ENCODE measurements around the gene NEDD4.
"Not testable (repeated sequence)": the region's sequence is repeated elsewhere in the genome, so short reads cannot be mapped to it uniquely, and the experiment has no call there.

NEDD4 gene

DNA sequence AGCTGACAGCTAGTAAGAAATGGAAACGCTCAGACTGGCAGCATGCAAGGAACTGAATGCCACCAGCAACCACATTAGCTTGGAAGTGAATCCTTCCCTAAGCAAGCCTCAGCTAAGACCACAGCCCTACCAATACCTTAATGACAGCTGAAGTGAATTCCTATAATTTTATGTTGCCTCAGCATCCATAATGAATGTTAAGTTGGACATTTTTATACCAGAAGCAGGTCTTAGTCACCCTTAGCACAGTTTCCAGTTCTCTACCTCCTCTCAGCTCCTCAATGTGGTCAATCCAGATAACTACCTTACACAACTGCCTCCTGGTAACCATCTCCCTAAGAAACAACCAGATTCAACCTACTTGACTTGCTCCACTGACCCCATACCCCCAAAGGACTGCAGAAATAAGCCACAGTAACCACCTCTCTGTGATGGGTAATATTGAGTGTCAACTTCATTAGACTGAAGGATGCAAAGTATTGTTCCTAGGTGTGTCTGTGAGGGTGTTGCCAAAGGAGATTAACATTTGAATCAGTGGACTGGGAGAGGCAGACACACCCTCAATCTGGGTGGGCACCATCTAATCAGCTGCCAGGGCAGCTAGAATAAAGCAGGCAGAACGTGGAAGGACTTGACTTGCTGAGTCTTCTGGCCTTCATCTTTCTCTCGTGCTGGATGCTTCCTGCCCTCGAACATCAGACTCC is 33.5 kb downstream of the NEDD4 start:
- no peak for DNase-seq (ENCODE audit: low read depth in 2 of 2)

DNA sequence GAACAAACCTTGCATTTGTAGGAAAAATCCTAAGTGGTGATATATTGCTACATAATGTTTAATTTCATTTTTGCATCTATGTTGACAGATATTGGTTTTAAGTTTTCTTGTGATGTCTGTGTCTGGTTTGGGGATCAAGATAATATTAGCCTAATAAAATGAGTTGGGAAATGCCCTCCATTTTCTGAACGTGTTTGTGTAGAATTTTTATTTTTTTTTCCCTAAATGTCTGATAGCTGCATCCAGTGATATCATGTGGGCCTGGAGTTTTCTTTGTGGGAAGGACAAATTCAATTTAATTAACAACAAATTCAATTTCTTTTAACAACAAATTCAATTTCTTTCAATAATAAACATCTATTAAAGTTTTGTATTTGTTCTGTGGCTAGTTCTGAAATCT is 35.1 kb downstream of the NEDD4 start:
- no peak for DNase-seq (ENCODE audit: low read depth in 2 of 2)

GRCh38 chr15:55954862-55955605 is 38.4 kb downstream of the NEDD4 start:
- no peak for DNase-seq (ENCODE audit: low read depth in 2 of 2)

DNA sequence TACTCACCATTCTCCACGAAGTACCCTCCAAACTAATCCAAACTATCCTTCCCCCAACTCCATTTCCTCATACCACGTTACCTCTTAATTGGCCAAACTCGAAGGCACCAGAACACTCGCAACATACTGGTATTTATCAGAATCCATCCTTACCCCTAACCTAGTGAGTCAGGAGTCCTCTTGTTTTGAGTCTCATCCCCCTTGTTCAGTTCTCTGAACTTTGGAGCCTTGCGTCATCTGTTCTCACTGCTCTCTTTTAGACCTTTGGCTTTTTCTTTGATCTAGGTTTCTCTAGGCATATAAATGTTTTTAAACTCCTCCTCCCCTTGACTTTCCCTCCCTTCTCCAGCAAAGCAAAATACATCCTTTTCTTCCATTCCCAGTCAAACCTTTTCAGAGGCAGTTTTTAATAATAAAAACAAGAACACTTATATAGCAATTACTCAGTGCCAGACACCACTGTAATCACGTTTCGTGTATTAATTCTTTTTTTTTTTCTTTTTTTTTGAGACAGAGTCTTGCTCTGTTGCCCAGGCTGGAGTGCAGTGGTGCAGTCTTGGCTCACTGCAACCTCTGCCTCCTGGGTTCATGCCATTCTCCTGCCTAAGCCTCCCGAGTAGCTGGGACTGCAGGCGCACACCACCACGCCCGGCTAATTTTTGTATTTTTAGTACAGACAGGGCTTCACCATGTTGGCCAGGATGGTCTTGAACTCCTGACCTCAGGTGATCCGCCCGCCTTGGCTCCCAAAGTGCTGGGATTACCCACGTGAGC is 40.7 kb downstream of the NEDD4 start:
- not testable (repeated sequence) for DNase-seq (ENCODE audit: low read depth in 2 of 2)

DNA sequence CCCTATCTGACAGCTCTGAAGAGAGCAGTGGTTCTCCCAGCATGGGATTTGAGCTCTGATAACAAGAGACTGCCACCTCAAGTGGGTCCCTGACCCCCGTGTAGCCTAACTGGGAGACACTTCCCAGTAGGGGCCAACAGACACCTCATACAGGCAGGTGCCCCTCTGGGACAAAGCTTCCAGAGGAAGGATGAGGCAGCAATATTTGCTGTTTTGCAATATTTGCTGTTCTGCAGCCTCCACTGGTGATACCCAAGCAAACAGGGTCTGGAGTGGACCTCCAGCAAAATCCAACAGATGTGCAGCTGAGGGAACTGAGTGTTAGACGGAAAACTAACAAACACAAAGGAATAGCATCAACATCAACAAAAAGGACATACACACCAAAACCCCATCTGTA is 48.8 kb downstream of the NEDD4 start:
- not testable (repeated sequence) for DNase-seq (ENCODE audit: low read depth in 2 of 2)

DNA sequence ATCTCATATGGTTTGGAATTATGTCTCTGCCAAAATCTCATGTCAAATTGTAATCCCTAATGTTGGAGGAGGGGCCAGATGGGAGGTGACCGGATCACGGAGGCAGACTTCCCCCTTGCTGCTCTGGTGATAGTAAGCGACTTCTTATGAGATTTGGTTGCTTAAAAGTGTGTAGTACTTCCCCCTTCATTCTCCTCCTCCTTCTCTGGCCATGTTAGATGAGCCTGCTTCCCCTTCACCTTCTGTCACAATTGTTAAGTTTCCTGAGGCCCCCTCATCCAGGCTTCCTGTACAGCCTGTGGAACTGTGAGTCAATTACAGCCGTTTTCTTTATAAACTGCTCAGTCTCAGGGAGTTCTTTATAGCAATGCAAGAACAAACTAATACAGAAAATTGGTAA is 51.1 kb downstream of the NEDD4 start:
- DNase-seq (ENCODE audit: low read depth in 2 of 2): no peak

GRCh38 chr15:55937040-55937439 is 56.4 kb downstream of the NEDD4 start:
- no peak for DNase-seq (ENCODE audit: low read depth in 2 of 2)

DNA sequence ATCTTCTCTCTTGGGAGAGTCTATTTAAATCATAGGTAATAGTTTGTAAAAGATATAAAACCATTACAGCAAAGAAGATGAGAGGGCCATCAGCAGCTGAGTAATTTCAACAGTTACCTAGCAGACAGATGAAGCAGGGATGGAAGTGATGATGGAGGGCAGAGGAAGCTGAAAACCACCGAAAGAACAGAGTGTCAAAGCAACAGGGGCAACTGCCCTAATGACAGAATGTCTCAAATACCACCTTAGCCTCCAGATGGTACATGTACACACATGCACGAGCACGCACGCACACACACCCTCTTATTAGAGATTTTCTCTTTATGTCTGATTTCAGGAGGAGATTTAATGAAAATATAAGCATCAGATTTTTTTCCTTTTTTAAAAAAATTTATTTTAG is 64.5 kb downstream of the NEDD4 start:
- DNase-seq (ENCODE audit: low read depth in 2 of 2): no peak

DNA sequence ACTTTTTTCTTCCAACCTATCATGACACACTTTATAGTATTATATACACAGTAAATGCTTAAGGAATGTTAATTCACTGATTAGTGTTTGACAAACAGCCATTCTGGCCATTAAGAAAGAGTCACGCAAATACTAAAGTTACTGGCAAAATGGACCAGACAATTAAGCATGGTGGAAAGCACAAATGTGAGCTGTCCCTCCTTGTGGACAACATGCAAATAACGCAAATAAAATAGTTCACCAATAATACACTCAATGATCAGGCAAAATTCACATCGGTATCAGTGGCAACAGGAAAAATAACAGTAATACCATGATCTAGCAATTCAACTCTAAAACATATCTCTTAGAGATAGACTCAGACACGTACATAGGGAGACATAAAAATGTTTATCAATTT is 71.7 kb downstream of the NEDD4 start:
- no peak for DNase-seq (ENCODE audit: low read depth in 2 of 2)

DNA sequence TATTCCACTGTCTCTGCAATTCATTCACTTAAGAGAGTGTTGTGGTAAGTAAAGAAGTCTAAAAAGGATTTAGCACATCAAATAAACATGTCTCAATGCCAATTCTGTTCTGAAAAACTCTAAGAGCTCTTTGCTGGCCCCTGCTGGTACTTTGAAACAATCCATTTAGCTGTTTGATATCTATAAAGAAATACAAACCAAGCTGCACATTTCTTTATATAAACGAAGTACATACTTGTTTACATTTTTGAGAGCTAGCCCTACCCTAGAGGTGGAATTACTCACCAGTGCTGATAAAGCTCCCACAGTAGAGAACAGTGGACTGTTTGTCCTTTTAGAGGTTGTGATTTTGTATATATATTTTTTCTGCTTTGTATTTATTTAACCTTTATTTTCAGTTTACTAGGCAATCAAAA is 75.5 kb downstream of the NEDD4 start:
- no peak for DNase-seq (ENCODE audit: low read depth in 2 of 2)

- DNase-seq (ENCODE audit: low read depth in 2 of 2): no peak
Observed at GRCh38 chr15:55916666-55917409, 76.6 kb downstream of the NEDD4 start.

GRCh38 chr15:55915876-55916567 is 77.4 kb downstream of the NEDD4 start:
- DNase-seq (ENCODE audit: low read depth in 2 of 2): no peak

- no peak for DNase-seq (ENCODE audit: low read depth in 2 of 2)
Observed at GRCh38 chr15:55915221-55915620, 78.2 kb downstream of the NEDD4 start.

DNA sequence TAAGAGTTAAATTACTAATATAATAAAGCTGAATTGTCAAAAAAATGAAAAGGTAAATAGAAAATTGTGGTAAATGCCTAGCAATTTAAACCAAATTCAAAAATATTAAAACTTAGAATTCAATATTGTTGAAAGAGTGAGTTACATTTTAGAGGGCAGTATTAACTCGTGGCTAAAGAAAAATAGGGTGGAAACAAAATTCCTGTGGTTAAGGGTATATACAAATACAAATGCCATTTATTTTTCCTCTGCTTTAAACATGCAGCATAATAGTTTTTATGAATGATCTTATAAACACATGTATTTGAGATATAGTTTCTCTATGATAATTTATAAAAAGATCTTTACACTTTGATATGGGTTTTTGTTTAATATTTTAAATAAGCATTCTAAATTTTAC is 79.0 kb downstream of the NEDD4 start:
- no peak for DNase-seq (ENCODE audit: low read depth in 2 of 2)

DNA sequence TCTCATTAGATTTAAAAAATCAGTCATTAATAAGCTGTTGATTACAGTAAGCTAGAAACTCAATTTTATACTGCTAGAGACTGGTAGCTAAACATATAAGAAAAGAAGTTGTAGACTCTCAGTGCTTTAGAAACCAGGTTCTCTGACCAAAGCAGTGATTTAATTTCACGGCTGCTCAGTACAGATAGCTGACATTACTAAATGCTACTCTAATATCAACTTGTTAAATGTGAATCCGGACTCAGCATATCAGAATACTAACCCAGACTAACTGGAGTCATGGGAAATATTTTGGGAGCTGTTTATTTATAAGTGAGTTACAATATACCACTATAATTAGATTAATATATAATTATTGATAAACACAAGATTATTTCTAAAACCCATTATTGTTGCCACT is 80.4 kb downstream of the NEDD4 start:
- DNase-seq (ENCODE audit: low read depth in 2 of 2): no peak

DNA sequence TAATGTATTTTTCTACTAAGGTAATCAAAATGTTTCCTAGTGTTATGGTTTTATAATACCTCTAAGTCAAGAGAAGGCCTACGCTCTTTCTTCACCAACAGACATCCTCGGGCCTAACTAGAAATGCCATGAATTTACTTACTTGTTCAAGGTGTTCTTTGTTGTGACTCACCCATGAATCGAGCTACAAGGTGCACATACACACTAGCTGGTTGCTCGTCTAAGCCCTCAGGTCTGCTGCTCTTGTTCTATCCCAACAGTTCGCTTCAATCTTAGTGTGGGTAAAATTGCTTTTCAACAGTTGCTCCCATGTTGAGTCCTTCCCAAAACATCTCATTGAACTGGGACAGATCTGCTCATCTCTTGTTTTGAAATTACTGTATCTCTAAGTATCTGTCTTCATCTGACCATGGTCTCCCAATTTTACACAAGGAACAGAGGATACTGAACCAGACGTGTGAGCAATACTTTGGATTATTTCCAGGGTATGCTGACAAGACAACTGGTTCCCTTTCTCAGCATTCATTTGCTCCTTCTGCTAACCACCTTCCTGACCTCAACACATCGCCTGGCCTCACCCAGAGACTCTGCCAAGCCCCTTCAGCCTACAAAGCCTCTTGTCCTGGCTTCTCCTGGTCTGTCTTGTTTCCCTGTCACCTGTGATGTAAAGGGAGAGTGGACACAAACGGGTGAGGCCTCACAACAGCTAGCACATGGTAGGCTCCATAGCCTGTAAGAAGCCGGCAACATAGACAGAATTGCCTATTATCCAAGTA is 84.2 kb downstream of the NEDD4 start:
- DNase-seq (ENCODE audit: low read depth in 2 of 2): no peak

GRCh38 chr15:55907797-55908196 is 85.6 kb downstream of the NEDD4 start:
- DNase-seq (ENCODE audit: low read depth in 2 of 2): no peak

DNA sequence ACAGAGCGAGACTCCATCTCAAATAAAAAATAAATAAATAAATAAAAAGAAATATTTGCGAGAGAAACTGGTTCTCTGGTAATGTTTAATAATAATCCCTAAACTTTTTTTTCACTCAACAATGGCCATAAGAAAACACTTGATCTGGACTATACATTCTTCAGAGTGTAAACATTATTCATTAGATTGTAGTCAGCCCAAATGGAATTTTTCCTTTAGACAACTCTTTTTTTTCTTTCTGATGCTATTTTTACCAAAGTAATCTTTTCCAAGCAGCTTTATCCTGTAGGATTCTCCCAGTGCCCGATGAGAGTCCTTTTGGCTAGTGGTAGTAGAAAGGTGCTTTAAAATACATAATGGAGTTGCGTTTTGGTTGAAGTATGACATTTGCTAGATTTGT is 90.4 kb downstream of the NEDD4 start:
- no peak for DNase-seq (ENCODE audit: low read depth in 2 of 2)

DNA sequence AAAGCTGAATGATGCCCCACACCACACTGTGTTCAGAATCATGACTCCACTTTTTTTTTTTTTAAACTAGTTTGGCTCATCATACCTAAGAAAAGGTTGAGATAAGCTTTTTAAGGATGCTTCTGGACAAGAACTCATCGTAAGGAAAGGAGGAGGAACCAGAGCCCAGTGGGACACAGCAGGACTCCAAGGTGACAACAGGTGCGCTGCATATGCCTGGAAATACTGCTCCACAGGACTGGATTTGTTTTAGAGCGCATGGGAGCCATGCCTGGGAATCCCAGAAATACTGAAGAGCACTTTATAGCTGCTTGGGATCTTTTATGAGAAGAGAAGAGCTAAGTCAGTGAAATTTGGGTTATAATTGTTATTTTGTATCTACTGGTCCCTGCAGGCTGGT is 93.4 kb downstream of the NEDD4 start:
- DNase-seq (ENCODE audit: low read depth in 2 of 2): no peak

GRCh38 chr15:55899537-55899936 is 93.9 kb downstream of the NEDD4 start:
- no peak for DNase-seq (ENCODE audit: low read depth in 2 of 2)
